GM10266 (cell line): ENCODE results near the gene RNF38.

Source experiments
- DNase-seq: peaks from one replicate; pipeline ENCODE4 v3.0.0; 2012; ENCODE audit errors: extremely low spot score
- TF ChIP-seq, protein P1 (sequence below): IDR thresholded peaks from 2 replicates; pipeline ENCODE4 v1.5.1; 2012; ENCODE audit warnings: mild to moderate bottlenecking, low read depth; ENCODE audit not compliant: control insufficient read depth, insufficient read depth; ENCODE audit errors: missing control alignments

Gene RNF38

DNA sequence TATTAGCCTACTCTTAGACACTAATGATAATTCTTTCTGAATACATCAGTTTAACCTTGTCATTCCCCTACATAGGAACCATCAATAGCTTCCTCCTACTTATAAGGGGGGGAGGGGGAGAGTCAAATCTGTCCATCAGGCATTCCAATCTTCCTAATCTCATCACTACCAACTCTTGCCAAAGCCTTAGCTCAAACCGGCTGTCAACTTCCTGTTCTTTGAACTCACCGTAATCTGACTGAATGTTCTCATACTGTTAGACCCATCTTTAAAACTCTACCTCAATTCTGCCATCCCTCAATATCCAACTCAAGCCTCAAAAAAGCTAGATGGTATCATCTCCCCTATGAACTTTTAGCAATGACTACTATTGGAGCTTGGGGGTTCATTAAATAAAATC lies 41.9 kb upstream of the RNF38 start:
- DNase-seq, result no peak
- TF ChIP-seq, protein P1, sequence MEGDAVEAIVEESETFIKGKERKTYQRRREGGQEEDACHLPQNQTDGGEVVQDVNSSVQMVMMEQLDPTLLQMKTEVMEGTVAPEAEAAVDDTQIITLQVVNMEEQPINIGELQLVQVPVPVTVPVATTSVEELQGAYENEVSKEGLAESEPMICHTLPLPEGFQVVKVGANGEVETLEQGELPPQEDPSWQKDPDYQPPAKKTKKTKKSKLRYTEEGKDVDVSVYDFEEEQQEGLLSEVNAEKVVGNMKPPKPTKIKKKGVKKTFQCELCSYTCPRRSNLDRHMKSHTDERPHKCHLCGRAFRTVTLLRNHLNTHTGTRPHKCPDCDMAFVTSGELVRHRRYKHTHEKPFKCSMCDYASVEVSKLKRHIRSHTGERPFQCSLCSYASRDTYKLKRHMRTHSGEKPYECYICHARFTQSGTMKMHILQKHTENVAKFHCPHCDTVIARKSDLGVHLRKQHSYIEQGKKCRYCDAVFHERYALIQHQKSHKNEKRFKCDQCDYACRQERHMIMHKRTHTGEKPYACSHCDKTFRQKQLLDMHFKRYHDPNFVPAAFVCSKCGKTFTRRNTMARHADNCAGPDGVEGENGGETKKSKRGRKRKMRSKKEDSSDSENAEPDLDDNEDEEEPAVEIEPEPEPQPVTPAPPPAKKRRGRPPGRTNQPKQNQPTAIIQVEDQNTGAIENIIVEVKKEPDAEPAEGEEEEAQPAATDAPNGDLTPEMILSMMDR, result no peak

DNA sequence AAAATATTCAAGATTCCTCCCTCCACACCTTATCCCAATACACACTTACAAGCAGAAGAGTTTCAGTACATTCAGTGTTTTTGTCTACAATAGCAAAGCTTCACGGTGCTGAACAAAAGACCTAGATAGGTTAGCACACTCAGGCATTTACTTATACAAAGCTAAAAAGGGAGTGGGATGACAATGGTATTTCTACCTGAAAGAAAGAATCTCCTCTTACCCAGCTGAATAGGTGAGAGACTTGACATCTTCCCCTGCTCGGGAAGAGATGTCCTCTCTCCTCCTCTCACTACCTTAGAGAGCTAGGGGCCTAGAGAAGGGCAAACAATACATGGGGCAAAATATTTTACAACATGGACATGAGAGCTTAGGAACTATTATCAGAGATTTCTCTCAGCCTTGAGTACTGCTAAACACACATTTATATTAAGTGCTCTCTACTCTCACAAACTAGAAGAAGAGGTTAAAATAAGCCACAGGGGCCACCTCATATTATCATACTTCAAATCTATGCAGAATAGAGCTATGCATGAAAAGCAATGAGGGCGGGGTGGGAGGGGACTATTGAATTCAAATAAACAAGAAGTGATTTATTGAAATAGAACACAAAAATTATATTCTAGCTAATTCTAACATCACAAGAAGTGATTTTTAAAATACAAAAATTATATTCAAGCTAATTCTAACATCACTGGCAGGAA lies 38.6 kb upstream of the RNF38 start:
- TF ChIP-seq, protein P1, result no peak
- no peak for DNase-seq

DNA sequence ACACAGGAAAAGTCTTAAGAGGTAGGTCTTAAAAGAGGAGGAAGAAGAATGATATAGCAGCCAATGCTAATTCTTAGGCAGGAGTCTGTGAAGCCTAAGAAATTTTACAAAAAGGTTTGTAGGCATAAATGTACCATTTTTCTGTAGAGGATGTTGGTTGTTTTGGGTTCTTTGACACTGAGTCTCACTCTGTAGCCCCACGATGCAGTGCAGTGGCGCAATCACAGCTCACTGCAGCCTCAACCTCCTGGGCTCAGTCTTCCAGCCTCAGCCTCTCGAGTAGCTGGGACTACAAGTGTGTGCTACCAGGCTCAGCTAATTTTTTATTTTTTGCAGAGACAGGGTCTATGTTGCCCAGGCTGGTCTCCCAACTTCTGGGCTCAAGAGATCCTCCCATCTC lies 37.7 kb upstream of the RNF38 start:
- TF ChIP-seq, protein P1, result no peak
- DNase-seq, result no peak

DNA sequence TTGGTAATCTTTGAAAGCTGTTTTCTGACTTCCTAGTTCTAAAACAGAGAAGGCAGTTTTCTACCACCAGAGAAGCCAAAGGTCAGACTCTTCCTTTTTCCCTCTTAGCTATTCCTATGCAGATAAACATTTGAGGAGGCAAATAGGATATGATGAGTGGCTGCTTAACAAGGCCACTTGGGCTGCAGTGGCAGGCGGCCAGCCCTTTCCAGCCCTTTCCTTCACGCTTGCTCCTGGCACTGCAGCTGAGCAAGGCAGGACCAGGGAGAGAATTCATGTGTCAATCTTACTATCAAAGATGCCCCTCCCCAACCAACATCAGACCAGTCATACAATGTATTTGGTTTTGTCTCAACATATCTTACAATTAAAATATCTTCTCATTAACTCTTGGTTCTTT lies 36.8 kb upstream of the RNF38 start:
- TF ChIP-seq, protein P1, result no peak
- DNase-seq, result no peak

DNA sequence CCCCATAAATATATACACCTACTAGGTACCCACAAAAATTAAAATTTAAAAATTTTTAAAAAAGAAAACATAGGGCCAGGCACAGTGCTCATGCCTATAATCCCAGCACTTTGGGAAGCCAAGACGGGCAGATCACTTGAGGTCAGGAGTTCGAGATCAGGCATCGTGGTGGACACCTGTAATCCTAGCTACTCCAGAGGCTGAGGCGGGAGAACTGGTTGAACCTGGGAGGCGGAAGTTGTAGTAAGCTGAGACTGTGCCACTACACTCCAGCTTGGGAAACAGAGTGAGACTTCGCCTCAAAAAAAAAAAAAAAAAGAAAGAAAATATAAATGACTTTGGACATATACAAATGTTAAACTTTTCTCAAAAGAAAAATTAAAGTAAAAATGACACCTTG lies 33.3 kb upstream of the RNF38 start:
- TF ChIP-seq, protein P1, result no peak
- no peak for DNase-seq

DNA sequence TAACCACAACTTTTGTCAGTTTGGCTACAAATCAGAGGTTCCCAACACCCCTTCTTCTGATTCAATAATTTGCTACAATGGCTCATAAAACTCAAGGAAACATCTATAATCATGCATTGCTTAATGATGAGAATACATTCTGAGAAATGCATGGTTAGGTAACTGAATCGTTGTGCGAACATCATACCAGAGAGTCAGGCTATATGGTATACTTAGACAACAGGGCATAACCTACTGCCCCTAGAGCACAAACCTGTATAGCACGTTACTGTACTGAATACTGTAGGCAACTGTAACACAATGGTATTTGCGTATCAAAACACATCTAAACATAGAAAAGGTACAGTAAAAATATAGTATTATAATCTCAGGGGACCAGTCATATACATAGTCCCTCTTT lies 31.0 kb upstream of the RNF38 start:
- TF ChIP-seq, protein P1, result no peak
- DNase-seq, result no peak

DNA sequence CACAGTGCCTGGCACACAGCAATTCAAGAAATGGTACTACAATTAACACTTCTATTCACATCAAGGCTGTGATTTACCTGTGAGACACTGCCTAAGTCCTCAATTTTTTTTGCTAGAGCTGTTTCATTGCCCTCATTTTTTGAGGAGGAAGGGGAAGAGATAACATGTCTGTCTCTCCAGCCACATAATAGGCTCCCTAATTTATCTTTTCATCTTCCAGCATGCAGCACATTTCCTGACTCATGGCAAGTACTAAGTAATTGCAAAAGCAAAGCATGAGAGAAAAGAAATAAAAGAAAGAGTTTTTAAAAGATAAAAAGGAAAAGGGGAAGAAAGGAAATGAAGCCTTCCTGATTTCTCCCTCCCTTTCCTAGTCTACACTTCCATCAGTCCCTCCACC lies 26.9 kb upstream of the RNF38 start:
- no peak for DNase-seq
- TF ChIP-seq, protein P1, result no peak
